ENCODE results near the gene EPHB1. TPM values are rescaled to one million over a fixed set of nuclear protein-coding genes. Genes with fewer than 3 reads are reported as not detected.
"Not testable (repeated sequence)": the region's sequence is repeated elsewhere in the genome, so short reads cannot be mapped to it uniquely, and the experiment has no call there.

Gene EPHB1
- polyA plus RNA-seq, 3 donors from 2014 or later = 0.45 to 1.7 (median 0.48) TPM

- Mint-ChIP-seq H3K9me3 (peaks cover 0 to 2% (median 0%) of the 10 kb centered on the region in 6 donors), H3K36me3 (no peaks in the 10 kb centered on the region), H3K27ac (no peak overlapping the region), H3K4me1 (no peaks in the 10 kb centered on the region), H3K4me3 (no peak overlapping the region), H3K27me3 (ENCODE audit: low read depth in 3 of 3) (peaks cover 1 to 7% (median 2%) of the 10 kb centered on the region in 3 donors)
- DNase-seq = no peak
Observed at GRCh38 chr3:134959516-134959915, 164.5 kb downstream of the EPHB1 start.

GRCh38 chr3:134964226-134964625 lies 169.2 kb downstream of the EPHB1 start:
- DNase-seq = no peak
- Mint-ChIP-seq H3K4me3 (no peak overlapping the region), H3K4me1 (no peaks in the 10 kb centered on the region), H3K27me3 (ENCODE audit: low read depth in 3 of 3) (peaks cover 0 to 7% (median 1%) of the 10 kb centered on the region in 3 donors), H3K9me3 (peaks cover 0 to 2% (median 0%) of the 10 kb centered on the region in 6 donors), H3K27ac (no peak overlapping the region), H3K36me3 (no peaks in the 10 kb centered on the region)

- no peak overlapping the region for H3K4me3 Mint-ChIP-seq
- no peaks in the 10 kb centered on the region for H3K36me3 Mint-ChIP-seq
- no peaks in the 10 kb centered on the region for H3K4me1 Mint-ChIP-seq
- DNase-seq = no peak
- no peak overlapping the region for H3K27ac Mint-ChIP-seq
- peaks cover 0 to 7% (median 0%) of the 10 kb centered on the region in 3 donors for H3K27me3 Mint-ChIP-seq (ENCODE audit: low read depth in 3 of 3)
- peaks cover 0 to 5% (median 0%) of the 10 kb centered on the region in 6 donors for H3K9me3 Mint-ChIP-seq
Observed at GRCh38 chr3:134965865-134966481, 170.9 kb downstream of the EPHB1 start.

- peaks cover 0 to 7% (median 0%) of the 10 kb centered on the region in 6 donors for H3K9me3 Mint-ChIP-seq
Observed at GRCh38 chr3:134970895-134971294, 175.8 kb downstream of the EPHB1 start.

GRCh38 chr3:134971306-134971705 lies 176.2 kb downstream of the EPHB1 start:
- no peak overlapping the region for H3K4me3 Mint-ChIP-seq
- H3K4me1 Mint-ChIP-seq = peaks cover 0 to 9% of the 10 kb centered on the region in 2 donors
- DNase-seq = no peak
- peaks cover 0 to 7% (median 0%) of the 10 kb centered on the region in 6 donors for H3K9me3 Mint-ChIP-seq
- no peak overlapping the region for H3K27ac Mint-ChIP-seq
- no peaks in the 10 kb centered on the region for H3K36me3 Mint-ChIP-seq
- H3K27me3 Mint-ChIP-seq (ENCODE audit: low read depth in 3 of 3) = peaks cover 0 to 4% (median 2%) of the 10 kb centered on the region in 3 donors

More at GRCh38 chr3:134970895-134971294, 175.8 kb downstream of the EPHB1 start:
- Mint-ChIP-seq H3K4me3 (no peak overlapping the region), H3K4me1 (peaks cover 0 to 5% of the 10 kb centered on the region in 2 donors), H3K36me3 (no peaks in the 10 kb centered on the region), H3K27me3 (ENCODE audit: low read depth in 3 of 3) (peaks cover 0 to 4% (median 2%) of the 10 kb centered on the region in 3 donors), H3K27ac (no peak overlapping the region)
- no peak for DNase-seq

GRCh38 chr3:134971907-134972306 lies 176.8 kb downstream of the EPHB1 start:
- H3K36me3 Mint-ChIP-seq; H3K4me3 Mint-ChIP-seq; H3K9me3 Mint-ChIP-seq; H3K27ac Mint-ChIP-seq; DNase-seq; H3K27me3 Mint-ChIP-seq (ENCODE audit: low read depth in 3 of 3): not testable (repeated sequence)
- H3K4me1 Mint-ChIP-seq = peaks cover 2 to 14% of the 10 kb centered on the region in 2 donors

GRCh38 chr3:134972836-134973455 lies 177.9 kb downstream of the EPHB1 start:
- no peak for DNase-seq
- H3K4me3 Mint-ChIP-seq = no peak overlapping the region
- H3K4me1 Mint-ChIP-seq = peaks cover 2 to 14% of the 10 kb centered on the region in 2 donors
- no peak overlapping the region for H3K27ac Mint-ChIP-seq
- no peaks in the 10 kb centered on the region for H3K36me3 Mint-ChIP-seq
- peaks cover 0 to 7% (median 0%) of the 10 kb centered on the region in 6 donors for H3K9me3 Mint-ChIP-seq
- H3K27me3 Mint-ChIP-seq (ENCODE audit: low read depth in 3 of 3) = peaks cover 0 to 4% (median 2%) of the 10 kb centered on the region in 3 donors

- Mint-ChIP-seq H3K27me3 (ENCODE audit: low read depth in 3 of 3) (peaks cover 0 to 4% (median 2%) of the 10 kb centered on the region in 3 donors), H3K36me3 (no peaks in the 10 kb centered on the region), H3K4me3 (no peak overlapping the region), H3K9me3 (peaks cover 0 to 11% (median 0%) of the 10 kb centered on the region in 6 donors), H3K27ac (no peak overlapping the region), H3K4me1 (peaks cover 2 to 14% of the 10 kb centered on the region in 2 donors)
- DNase-seq = no peak
Observed at GRCh38 chr3:134974624-134975023, 179.6 kb downstream of the EPHB1 start.

GRCh38 chr3:134976948-134977347 lies 181.9 kb downstream of the EPHB1 start:
- H3K27ac Mint-ChIP-seq = no peak overlapping the region
- H3K27me3 Mint-ChIP-seq (ENCODE audit: low read depth in 3 of 3) = peaks cover 0 to 4% (median 2%) of the 10 kb centered on the region in 3 donors
- no peaks in the 10 kb centered on the region for H3K36me3 Mint-ChIP-seq
- H3K4me3 Mint-ChIP-seq = no peak overlapping the region
- no peak for DNase-seq
- H3K4me1 Mint-ChIP-seq = peaks cover 2 to 14% of the 10 kb centered on the region in 2 donors
- H3K9me3 Mint-ChIP-seq = peaks cover 0 to 5% (median 0%) of the 10 kb centered on the region in 6 donors

- Mint-ChIP-seq H3K4me3 (no peak overlapping the region), H3K9me3 (peaks cover 0 to 3% (median under 1%) of the 10 kb centered on the region in 6 donors), H3K27ac (no peak overlapping the region), H3K36me3 (no peaks in the 10 kb centered on the region), H3K4me1 (peaks cover 2 to 14% of the 10 kb centered on the region in 2 donors), H3K27me3 (ENCODE audit: low read depth in 3 of 3) (peaks cover 0 to 4% (median 0%) of the 10 kb centered on the region in 3 donors)
- DNase-seq = no peak
Observed at GRCh38 chr3:134978658-134979057, 183.6 kb downstream of the EPHB1 start.

- no peak overlapping the region for H3K4me3 Mint-ChIP-seq
- H3K4me1 Mint-ChIP-seq = no peaks in the 10 kb centered on the region
- no peaks in the 10 kb centered on the region for H3K36me3 Mint-ChIP-seq
- H3K27ac Mint-ChIP-seq = no peak overlapping the region
- no peak for DNase-seq
- H3K9me3 Mint-ChIP-seq = peaks cover 0 to 2% (median 0%) of the 10 kb centered on the region in 6 donors
- peaks cover 0 to 2% (median 0%) of the 10 kb centered on the region in 3 donors for H3K27me3 Mint-ChIP-seq (ENCODE audit: low read depth in 3 of 3)
Observed at GRCh38 chr3:134985864-134986715, 191.0 kb downstream of the EPHB1 start.

- DNase-seq = no peak
- Mint-ChIP-seq H3K36me3 (no peaks in the 10 kb centered on the region), H3K4me3 (no peak overlapping the region), H3K27ac (no peak overlapping the region), H3K27me3 (ENCODE audit: low read depth in 3 of 3) (peaks cover 0 to 3% (median 2%) of the 10 kb centered on the region in 3 donors), H3K9me3 (peaks cover 0 to 1% (median 0%) of the 10 kb centered on the region in 6 donors), H3K4me1 (no peaks in the 10 kb centered on the region)
Observed at GRCh38 chr3:134988666-134989065, 193.6 kb downstream of the EPHB1 start.

- H3K27ac Mint-ChIP-seq = no peak overlapping the region
- no peak overlapping the region for H3K4me3 Mint-ChIP-seq
- no peaks in the 10 kb centered on the region for H3K9me3 Mint-ChIP-seq
- peaks cover 2 to 6% (median 3%) of the 10 kb centered on the region in 3 donors for H3K27me3 Mint-ChIP-seq (ENCODE audit: low read depth in 3 of 3)
- DNase-seq = no peak
- no peaks in the 10 kb centered on the region for H3K4me1 Mint-ChIP-seq
- H3K36me3 Mint-ChIP-seq = no peaks in the 10 kb centered on the region
Observed at GRCh38 chr3:134991003-134991402, 195.9 kb downstream of the EPHB1 start.

Measured in immature natural killer cell (primary cell).